Right cardiac atrium (tissue), 5 donors: ENCODE data around the gene FLT1. TPM values are rescaled to one million over a fixed set of nuclear protein-coding genes. Genes with fewer than 3 reads are reported as not detected.

Experiments used
- ATAC-seq, 2 donors: fragments of 200-7000 bp; cut with Tn5 transposase; one replicate each; pipeline versions ENCODE4 v1.8.0 to v1.9.1; 2020; ENCODE audit warnings: moderate library complexity in 2 of 2, mild to moderate bottlenecking in 1 of 2
- DNase-seq, 3 donors: peaks; one replicate each; pipeline ENCODE4 v3.0.0-alpha.2; 2020
- H3K27ac ChIP-seq: one replicate; pipeline ENCODE4 v1.5.1; 2013; ENCODE audit warnings: mild to moderate bottlenecking, low read length, control low read depth, moderate library complexity
- H3K27me3 ChIP-seq: one replicate; pipeline ENCODE4 v1.6.1; 2013; ENCODE audit not compliant: control insufficient read depth, insufficient read depth
- H3K4me1 ChIP-seq: one replicate; pipeline ENCODE4 v1.6.1; 2013; ENCODE audit warnings: low read length; ENCODE audit not compliant: control insufficient read depth, insufficient read depth
- H3K4me3 ChIP-seq: one replicate; pipeline ENCODE4 v1.5.1; 2013; ENCODE audit warnings: low read length, control low read depth
- H3K9me3 ChIP-seq: one replicate; pipeline ENCODE4 v1.6.1; 2013; ENCODE audit warnings: low read length; ENCODE audit not compliant: control insufficient read depth
- WGBS: extraction: QIAGEN DNeasy Blood & Tissue Kit; methylation state at CpG from one replicate; pipeline ENCODE4 v1.1.7; 2013; 5-methylcytosine and 5-hydroxymethylcytosine counted together
- intact Hi-C, 4 donors: fragments of 100-400 bp; cut with DNase I; formaldehyde crosslinking; loops; one replicate each; pipeline versions ENCODE4 v1.11.0 to v1.14.0; 2022 to 2023
- polyA plus RNA-seq: library from polyadenylated mRNA; stranded (reverse); fragments of 200-250 nt; gene quantifications from one replicate; pipeline ENCODE4 v1.2.3, GENCODE V29; 2013
- total RNA-seq, 4 donors: library from RNA; stranded (reverse); fragmentation: NEBNext Ultra II Directional; extraction: Animal tissue kit (Norgen Biotek cat#: 25700); gene quantifications; one replicate each; pipeline ENCODE4 v1.2.1, GENCODE V29; 2021
- donor health status: healthy with polysubstance abuse.
- donor health status: DM: no; HTN: yes; CAD: no.
- donor health status: DM: no; HTN: no; CAD: no.
- donor health status: DM: no; HTN: yes; CAD: no; lungs with severe emphysema.
- donor health status: DM: yes; HTN: yes; CAD: no.

Gene FLT1
- total and polyA plus RNA-seq, 5 donors: 24.9 to 53.4 (median 37.5) TPM

DNA sequence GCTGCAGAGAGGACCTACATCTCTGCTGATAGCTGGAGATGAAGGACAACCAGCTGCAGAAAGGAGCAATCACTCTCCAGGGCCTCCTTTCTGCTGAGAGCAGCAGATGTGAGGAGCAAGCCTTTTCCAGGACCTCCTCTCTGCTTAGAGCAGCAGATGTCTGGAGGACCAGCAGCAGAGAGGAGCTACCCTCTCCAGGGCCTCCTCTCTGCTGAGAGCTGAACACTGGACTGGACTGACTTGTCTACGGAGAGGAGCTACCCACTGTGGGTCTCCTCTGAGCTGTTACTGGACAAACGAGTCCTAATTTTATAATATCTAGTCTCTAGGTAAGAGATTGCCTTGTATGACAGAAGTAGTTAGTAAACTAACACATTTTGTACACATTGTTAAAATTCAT, 40.8 kb upstream of the FLT1 start:
- DNase-seq (no peak), ATAC-seq (no peak)
- WGBS: 87% methylated on average over 2 of the region's 2 CpGs
- Histone ChIP-seq H3K4me1 (peaks cover 2% of the 10 kb centered on the region), H3K4me3 (no peak overlapping the region), H3K27me3 (no peaks in the 10 kb centered on the region), H3K27ac (no peak overlapping the region), H3K9me3 (no peaks in the 10 kb centered on the region)
- intact Hi-C loops: loop anchor here in 1 of 4 donors (10.0 kb wide), 1 partner anchor 99 kb away; no protein-coding TSS in a partner anchor

DNA sequence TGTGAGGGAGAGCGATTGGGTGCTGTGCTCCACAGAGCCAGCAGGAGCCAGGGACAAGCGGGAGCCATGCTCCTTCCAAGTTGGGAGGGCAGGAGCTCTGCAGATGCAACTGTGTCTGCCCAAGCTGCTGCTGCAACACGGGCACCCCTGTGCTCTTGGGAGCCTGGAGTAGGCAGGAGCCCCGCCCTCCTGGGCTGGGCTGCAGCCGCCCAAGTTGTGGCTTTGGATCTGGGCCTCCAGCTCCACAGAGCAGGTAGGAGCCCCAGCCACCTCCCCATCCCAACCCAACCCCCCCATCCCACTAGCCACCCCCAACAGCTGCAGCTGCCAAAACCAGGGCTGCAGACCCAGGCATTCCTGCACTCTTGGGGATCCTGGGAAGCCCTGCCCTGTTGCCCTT, 39.9 kb upstream of the FLT1 start:
- Histone ChIP-seq H3K4me3 (no peak overlapping the region), H3K27ac (no peak overlapping the region), H3K4me1 (peaks cover 2% of the 10 kb centered on the region), H3K27me3 (no peaks in the 10 kb centered on the region), H3K9me3 (no peaks in the 10 kb centered on the region)
- 95% methylated on average over 5 of the region's 5 CpGs for WGBS
- DNase-seq (no peak), ATAC-seq (no peak)
- intact Hi-C loops: loop anchor here in 1 of 4 donors (10.0 kb wide), 1 partner anchor 100 kb away; no protein-coding TSS in a partner anchor

DNA sequence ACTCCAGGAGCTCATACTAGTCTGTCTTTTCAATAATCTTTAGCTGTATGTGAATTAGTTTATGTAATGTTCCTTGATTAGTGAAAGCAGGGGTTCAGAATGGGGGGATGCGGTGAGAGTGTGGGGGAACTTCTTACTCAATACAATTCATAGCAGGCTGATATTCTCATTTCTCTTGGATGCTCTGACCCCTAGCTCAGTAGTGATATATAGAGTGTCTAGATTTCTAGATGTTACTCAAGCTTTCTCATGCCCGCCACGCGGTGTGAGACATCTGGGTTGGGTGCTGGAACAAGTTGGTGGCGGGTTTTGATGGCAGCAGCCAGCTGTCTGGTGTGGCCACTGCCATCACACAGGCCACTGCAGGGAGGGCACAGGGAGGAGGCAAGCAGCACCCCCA, 39.3 kb upstream of the FLT1 start:
- DNase-seq (no peak), ATAC-seq (no peak)
- no peak overlapping the region for H3K27ac ChIP-seq
- H3K4me1 ChIP-seq: peaks cover 2% of the 10 kb centered on the region
- H3K9me3 ChIP-seq: no peaks in the 10 kb centered on the region
- no peak overlapping the region for H3K4me3 ChIP-seq
- intact Hi-C loops: loop anchor here in 1 of 4 donors (10.0 kb wide), 1 partner anchor 101 kb away; no protein-coding TSS in a partner anchor
- 75% methylated on average over 5 of the region's 5 CpGs for WGBS
- H3K27me3 ChIP-seq: no peaks in the 10 kb centered on the region

DNA sequence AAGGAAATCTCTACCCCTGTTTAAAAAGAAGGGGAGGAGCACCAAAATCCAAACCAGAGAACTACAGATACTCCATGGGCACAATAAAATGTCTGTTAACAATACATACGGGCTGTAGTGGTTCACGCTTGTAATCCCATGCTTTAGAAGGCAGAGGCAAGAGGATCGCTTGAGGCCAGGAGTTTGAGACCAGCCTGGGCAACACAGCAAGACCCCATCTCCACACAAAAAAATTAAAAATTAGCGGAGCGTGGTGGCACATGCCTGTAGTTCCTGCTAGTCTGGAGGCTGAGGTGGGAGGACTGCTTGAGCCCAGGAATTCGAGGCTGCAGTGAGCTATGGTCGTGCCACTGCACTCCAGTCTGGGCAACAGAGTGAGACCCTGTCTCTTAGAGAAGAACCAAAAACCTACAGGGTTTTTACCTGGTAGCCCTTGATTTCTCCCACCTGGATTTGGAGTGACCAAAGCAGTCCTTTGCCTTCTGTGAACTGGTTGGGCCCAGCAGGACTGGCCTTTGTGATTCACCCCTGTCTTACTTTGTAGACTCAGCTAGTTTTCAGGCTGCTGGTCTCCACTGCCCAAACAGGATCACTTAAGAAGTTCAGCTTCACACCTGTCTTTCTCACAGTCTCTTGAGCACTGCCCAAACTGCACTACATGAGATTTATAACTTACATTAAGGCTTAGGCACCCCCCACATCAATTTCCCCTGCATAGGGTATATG, 38.7 kb upstream of the FLT1 start:
- WGBS: 91% methylated on average over 7 of the region's 7 CpGs
- DNase-seq (no peak), ATAC-seq (no peak)
- intact Hi-C loops: loop anchor here in 1 of 4 donors (10.0 kb wide), 1 partner anchor 101 kb away; no protein-coding TSS in a partner anchor
- H3K27me3 ChIP-seq: no peaks in the 10 kb centered on the region
- H3K4me3 ChIP-seq: peak overlapping the region; percentile 70
- H3K4me1 ChIP-seq: peaks cover 2% of the 10 kb centered on the region
- no peaks in the 10 kb centered on the region for H3K9me3 ChIP-seq
- H3K27ac ChIP-seq: no peak overlapping the region

DNA sequence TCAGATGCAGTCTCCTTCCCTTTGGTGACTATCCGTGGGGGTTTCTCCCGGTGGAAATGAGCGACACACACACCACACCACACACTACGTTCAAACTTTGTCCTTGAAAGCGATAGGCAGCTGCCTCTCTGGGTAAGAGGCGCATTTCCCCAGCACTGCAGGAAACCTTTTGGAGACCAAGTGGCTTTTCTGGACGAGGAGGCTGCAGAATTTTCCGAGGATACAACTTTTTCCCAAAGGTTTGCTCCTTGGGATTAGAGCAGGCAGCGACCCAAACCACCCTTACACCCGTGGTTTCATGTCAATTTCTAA, 38.2 kb upstream of the FLT1 start:
- H3K27me3 ChIP-seq: no peaks in the 10 kb centered on the region
- intact Hi-C loops: loop anchor here in 1 of 4 donors (10.0 kb wide), 1 partner anchor 102 kb away; no protein-coding TSS in a partner anchor
- H3K9me3 ChIP-seq: no peaks in the 10 kb centered on the region
- peaks cover 2% of the 10 kb centered on the region for H3K4me1 ChIP-seq
- ATAC-seq (peak in 1 of 2 donors; percentile 2), DNase-seq (no peak)
- peak overlapping the region; percentile 70 for H3K4me3 ChIP-seq
- peak overlapping the region; percentile 46 for H3K27ac ChIP-seq
- WGBS: 27% methylated on average over 10 of the region's 10 CpGs

DNA sequence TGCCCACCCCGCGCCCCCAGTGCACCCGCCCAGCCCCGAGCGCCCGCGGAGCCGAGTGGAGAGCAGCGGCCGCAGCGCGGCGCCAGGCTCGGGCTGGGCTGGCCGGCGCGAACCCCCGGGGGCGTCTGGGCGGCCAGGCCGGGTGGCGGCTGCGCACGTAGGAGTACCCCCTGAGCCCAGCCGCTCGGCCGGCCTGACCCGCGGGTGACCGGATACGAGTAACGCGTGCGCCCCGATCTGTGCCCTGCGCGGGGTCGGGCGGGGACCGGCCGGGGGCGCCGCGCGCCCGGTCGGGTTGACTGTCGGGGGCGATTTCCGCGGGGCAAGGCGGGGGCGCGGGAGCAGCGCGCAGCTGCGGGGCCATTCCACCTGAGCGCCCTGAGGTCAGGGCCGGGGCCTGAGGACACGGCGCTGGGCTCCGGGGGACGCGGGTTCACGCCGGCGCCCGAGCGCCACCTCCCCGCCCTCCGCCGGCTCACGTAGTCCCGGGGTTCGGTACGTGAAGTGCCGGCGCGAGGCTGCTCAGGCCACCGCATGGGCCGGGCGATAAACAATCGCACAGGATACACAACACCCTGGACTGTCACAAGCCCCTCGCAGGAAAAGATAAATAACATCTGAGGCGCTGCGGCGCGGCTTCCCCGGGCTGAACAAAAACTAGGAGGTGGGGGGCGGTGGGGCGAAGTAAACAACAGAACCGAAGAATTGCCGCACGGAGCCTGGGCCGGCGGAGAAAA, 37.6 kb upstream of the FLT1 start:
- Histone ChIP-seq H3K27me3 (no peaks in the 10 kb centered on the region), H3K9me3 (no peaks in the 10 kb centered on the region), H3K27ac (peak overlapping the region; percentile 46), H3K4me1 (peaks cover 2% of the 10 kb centered on the region), H3K4me3 (peak overlapping the region; percentile 70)
- DNase-seq (peak; percentile 51 to 80 (median 74)), ATAC-seq (peak; percentile 68 to 70)
- 2% methylated on average over 96 of the region's 96 CpGs for WGBS
- intact Hi-C loops: loop anchor here in 1 of 4 donors (10.0 kb wide), 1 partner anchor 102 kb away; no protein-coding TSS in a partner anchor

DNA sequence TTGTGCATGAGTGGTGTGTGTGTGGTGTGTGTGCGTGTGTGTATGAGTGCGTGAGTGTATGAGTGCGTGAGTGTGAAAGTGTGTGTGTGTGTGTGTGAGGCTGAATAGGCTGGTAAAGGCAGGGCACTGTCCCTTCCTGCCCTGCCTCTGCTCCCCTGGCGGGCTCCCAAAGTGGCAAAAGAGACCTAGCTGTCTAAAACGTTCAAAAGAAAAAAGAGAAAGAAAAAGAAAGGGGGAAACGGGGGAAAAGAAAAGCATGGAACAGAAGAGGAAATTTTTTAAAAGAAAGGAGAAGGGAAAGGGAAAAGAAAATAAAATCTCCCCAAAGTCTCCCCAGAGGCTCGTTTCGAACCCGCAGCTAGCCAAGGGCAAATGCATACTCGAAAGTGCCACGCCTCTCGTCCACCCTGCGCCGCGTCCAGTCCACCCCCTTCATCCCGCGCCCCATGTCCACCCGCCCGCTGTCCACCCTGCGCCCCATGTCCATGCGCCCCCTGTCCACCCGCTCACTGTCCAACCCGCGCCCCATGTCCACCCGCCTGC, 37.0 kb upstream of the FLT1 start:
- Histone ChIP-seq H3K4me1 (peaks cover 2% of the 10 kb centered on the region), H3K27ac (peak overlapping the region; percentile 84), H3K9me3 (no peaks in the 10 kb centered on the region), H3K4me3 (peak overlapping the region; percentile 70), H3K27me3 (no peaks in the 10 kb centered on the region)
- peak in 1 of 2 donors; percentile 41 for ATAC-seq
- 5% methylated on average over 25 of the region's 25 CpGs for WGBS
- intact Hi-C loops: loop anchor here in 1 of 4 donors (10.0 kb wide), 1 partner anchor 103 kb away; no protein-coding TSS in a partner anchor
- no peak for DNase-seq

DNA sequence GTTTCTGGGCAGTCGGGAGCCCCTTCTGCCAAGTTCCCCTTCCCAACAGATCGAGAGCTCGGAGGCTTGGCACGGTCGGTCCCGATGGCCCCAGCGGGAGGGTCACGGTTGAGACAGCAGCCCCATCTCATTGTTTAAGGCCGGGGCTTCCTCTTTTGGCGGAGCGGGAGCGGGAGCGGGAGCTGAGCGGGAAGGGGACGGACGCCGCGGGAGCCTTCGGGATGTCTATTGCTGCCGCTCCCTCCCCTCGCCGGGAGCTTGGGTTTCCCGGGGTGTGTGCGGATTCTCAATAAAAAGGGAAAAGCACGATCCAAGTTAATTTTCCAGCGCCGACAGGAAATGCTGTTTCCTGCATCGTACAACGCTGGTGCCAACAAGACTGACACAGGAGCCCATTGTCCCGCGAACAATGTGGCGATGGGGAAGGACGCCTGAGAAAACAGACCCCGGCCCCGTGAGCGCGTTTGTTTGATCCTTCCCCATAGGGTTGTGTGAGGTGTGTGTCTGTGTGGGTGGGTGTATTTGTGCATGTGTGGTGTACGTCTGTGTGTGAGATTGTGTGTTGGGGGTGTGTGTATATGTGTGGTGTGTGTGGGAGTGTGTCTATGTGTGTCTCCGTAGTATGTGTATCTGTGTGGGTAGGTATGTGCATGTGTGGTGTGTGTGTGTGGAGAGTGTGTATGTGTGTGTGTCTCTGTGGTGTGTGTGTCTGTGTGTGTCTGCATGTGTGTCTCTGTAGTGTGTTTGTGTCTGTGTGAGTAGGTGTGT, 36.3 kb upstream of the FLT1 start:
- H3K4me1 ChIP-seq: peaks cover 2% of the 10 kb centered on the region
- no peaks in the 10 kb centered on the region for H3K9me3 ChIP-seq
- ATAC-seq (peak; percentile 62 to 77), DNase-seq (peak; percentile 67 to 86 (median 81))
- no peaks in the 10 kb centered on the region for H3K27me3 ChIP-seq
- 1% methylated on average over 39 of the region's 39 CpGs for WGBS
- intact Hi-C loops: loop anchor here in 1 of 4 donors (10.0 kb wide), 1 partner anchor 104 kb away; no protein-coding TSS in a partner anchor
- peak overlapping the region; percentile 84 for H3K27ac ChIP-seq
- H3K4me3 ChIP-seq: peak overlapping the region; percentile 70

DNA sequence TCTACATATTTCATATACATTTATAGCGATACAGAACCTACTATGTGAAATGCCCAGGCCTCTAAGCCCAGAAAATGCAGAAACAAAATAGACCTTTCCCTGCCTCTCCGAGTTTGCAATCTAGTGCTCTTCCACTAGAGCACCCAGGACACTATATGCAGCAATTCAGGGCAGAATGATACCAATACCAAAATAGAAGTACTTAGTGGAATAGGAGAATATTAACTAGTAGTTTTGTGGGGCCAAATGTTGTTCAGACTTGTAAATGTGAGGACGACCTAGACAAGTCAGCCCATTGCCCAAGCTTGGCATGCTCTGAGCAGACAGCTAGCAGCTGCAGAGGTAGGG, 35.8 kb upstream of the FLT1 start:
- Histone ChIP-seq H3K4me3 (peak overlapping the region; percentile 70), H3K4me1 (peaks cover 2% of the 10 kb centered on the region), H3K9me3 (no peaks in the 10 kb centered on the region), H3K27me3 (no peaks in the 10 kb centered on the region), H3K27ac (peak overlapping the region; percentile 63)
- 40% methylated on average over 3 of the region's 3 CpGs for WGBS
- no peak for DNase-seq
- ATAC-seq: no peak
- intact Hi-C loops: loop anchor here in 1 of 4 donors (10.0 kb wide), 1 partner anchor 104 kb away; no protein-coding TSS in a partner anchor

DNA sequence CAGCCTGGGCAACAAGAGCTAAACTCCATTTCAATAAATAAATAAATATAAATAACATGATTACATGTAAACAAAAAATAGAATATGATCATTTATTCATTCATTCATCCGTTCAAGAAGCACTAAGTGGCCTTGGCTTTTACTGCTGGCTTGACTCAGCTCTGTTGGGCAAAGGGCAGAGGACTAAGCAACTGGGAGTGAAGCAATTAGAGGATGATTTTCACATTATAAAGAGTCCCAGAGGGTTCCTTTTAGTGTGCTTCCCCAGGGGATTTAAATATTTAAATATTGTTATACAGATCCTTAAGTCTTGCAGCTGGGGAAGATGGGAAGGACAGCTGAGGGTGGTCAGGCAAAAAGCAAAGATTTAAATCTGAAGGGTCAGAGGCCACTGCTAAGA, 34.9 kb upstream of the FLT1 start:
- H3K27me3 ChIP-seq: no peaks in the 10 kb centered on the region
- H3K4me3 ChIP-seq: no peak overlapping the region
- H3K9me3 ChIP-seq: no peaks in the 10 kb centered on the region
- no peak overlapping the region for H3K27ac ChIP-seq
- 93% methylated on average over 1 of the region's 1 CpG for WGBS
- intact Hi-C loops: loop anchor here in 1 of 4 donors (10.0 kb wide), 1 partner anchor 105 kb away; no protein-coding TSS in a partner anchor
- peaks cover 2% of the 10 kb centered on the region for H3K4me1 ChIP-seq
- DNase-seq: no peak
- no peak for ATAC-seq
